Measurements from ENCODE around the gene COMMD7. TPM values are rescaled to one million over a fixed set of nuclear protein-coding genes. Genes with fewer than 3 reads are reported as not detected.

Gene COMMD7
- total RNA-seq, 4 donors from 2014 or later = 30.2 to 55.8 (median 42.6) TPM

- peaks cover 0 to 14% of the 10 kb centered on the region in 2 donors for H3K4me1 ChIP-seq
- 91 to 93% methylated on average over 8 to 10 of the region's 10 CpGs for WGBS, 2 donors
- no peaks in the 10 kb centered on the region for H3K9me3 ChIP-seq
- H3K4me3 ChIP-seq (replicated peaks in 1 of 3) = no peak overlapping the region
- no peak overlapping the region for H3K27ac ChIP-seq
- no peak for DNase-seq
- no peaks in the 10 kb centered on the region for H3K27me3 ChIP-seq
- intact Hi-C loops (cut with DNase I) = no loop called here
- TF ChIP-seq, protein P1, sequence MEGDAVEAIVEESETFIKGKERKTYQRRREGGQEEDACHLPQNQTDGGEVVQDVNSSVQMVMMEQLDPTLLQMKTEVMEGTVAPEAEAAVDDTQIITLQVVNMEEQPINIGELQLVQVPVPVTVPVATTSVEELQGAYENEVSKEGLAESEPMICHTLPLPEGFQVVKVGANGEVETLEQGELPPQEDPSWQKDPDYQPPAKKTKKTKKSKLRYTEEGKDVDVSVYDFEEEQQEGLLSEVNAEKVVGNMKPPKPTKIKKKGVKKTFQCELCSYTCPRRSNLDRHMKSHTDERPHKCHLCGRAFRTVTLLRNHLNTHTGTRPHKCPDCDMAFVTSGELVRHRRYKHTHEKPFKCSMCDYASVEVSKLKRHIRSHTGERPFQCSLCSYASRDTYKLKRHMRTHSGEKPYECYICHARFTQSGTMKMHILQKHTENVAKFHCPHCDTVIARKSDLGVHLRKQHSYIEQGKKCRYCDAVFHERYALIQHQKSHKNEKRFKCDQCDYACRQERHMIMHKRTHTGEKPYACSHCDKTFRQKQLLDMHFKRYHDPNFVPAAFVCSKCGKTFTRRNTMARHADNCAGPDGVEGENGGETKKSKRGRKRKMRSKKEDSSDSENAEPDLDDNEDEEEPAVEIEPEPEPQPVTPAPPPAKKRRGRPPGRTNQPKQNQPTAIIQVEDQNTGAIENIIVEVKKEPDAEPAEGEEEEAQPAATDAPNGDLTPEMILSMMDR (IDR thresholded peaks at IDR 0.05) = no peak
- TF ChIP-seq POLR2A (IDR thresholded peaks at IDR 0.05) = no peak
- H3K36me3 ChIP-seq = no peaks in the 10 kb centered on the region
Observed at GRCh38 chr20:32661820-32662528, 81.3 kb downstream of the COMMD7 start.

- Histone ChIP-seq H3K4me3 (replicated peaks in 1 of 3) (no peak overlapping the region), H3K27me3 (no peaks in the 10 kb centered on the region), H3K9me3 (no peaks in the 10 kb centered on the region), H3K27ac (no peak overlapping the region), H3K4me1 (peaks cover 0 to 12% of the 10 kb centered on the region in 2 donors), H3K36me3 (no peaks in the 10 kb centered on the region)
- intact Hi-C loops (cut with DNase I) = no loop called here
- WGBS, 2 donors = 90 to 93% methylated on average over 8 of the region's 8 CpGs
- DNase-seq = no peak
- no peak for TF ChIP-seq POLR2A (IDR thresholded peaks at IDR 0.05)
- TF ChIP-seq, protein P1 (IDR thresholded peaks at IDR 0.05) = no peak
Observed at GRCh38 chr20:32660661-32661060, 82.6 kb downstream of the COMMD7 start.

- intact Hi-C loops (cut with DNase I) = no loop called here
- DNase-seq = no peak
- no peaks in the 10 kb centered on the region for H3K27me3 ChIP-seq
- no peaks in the 10 kb centered on the region for H3K9me3 ChIP-seq
- H3K4me3 ChIP-seq (replicated peaks in 1 of 3) = no peak overlapping the region
- peaks cover 0 to 3% of the 10 kb centered on the region in 2 donors for H3K4me1 ChIP-seq
- no peak overlapping the region for H3K27ac ChIP-seq
- H3K36me3 ChIP-seq = no peaks in the 10 kb centered on the region
- WGBS, 2 donors = 81 to 95% methylated on average over 1 of the region's 1 CpG
- no peak for TF ChIP-seq POLR2A (IDR thresholded peaks at IDR 0.05)
- TF ChIP-seq, protein P1 (IDR thresholded peaks at IDR 0.05) = no peak
Observed at GRCh38 chr20:32656827-32657226, 86.4 kb downstream of the COMMD7 start.

DNA sequence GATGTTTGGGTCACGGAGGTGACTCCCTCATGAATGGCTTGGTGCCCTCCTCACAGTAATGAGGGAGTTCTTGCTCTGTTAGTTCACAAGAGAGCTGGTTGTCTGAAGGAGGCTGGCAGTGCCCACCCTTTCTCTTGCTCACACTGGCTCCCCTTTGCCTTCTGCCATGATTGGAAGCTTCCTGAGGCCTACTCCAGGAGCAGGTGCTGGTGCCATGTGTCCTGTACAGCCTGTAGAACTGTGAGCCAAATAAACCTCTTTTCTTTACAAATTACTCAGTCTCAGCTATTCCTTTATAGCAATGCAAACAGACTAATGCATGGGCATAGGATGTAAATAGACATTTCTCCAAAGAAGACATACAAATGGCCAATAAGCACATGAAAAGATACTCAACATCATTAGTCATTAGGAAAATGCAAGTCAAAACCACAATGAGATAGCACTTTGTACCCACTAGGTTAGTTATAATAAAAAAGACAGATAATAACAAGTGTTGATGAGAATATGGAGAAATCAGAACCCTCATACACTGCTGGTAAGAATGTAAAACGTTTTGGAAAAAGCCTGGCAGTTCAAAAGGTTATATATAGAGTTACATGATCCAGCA lies 87.3 kb downstream of the COMMD7 start:
- no peak for DNase-seq
- Histone ChIP-seq H3K9me3 (no peaks in the 10 kb centered on the region), H3K4me3 (replicated peaks in 1 of 3) (no peak overlapping the region), H3K27me3 (no peaks in the 10 kb centered on the region), H3K27ac (no peak overlapping the region), H3K4me1 (peaks cover 0 to 3% of the 10 kb centered on the region in 2 donors), H3K36me3 (no peaks in the 10 kb centered on the region)
- TF ChIP-seq POLR2A (IDR thresholded peaks at IDR 0.05) = no peak
- TF ChIP-seq, protein P1 (IDR thresholded peaks at IDR 0.05) = no peak
- whole genome bisulfite sequencing, 2 donors = 66 to 71% methylated on average over 2 of the region's 2 CpGs
- intact Hi-C loops (cut with DNase I) = no loop called here
